GM21390 (cell line): Measurements from ENCODE around the gene TBC1D22A.
"Not testable (repeated sequence)": the region's sequence is repeated elsewhere in the genome, so short reads cannot be mapped to it uniquely, and the experiment has no call there.

Experiments
- ATAC-seq: cut with Tn5 transposase; IDR thresholded peaks from one replicate; pipeline ENCODE4 v1.9.1; 2021; ENCODE audit not compliant: unreplicated experiment

TBC1D22A gene

GRCh38 chr22:46967445-46968358 lies 205.3 kb downstream of the TBC1D22A start:
- ATAC-seq, result no peak

DNA sequence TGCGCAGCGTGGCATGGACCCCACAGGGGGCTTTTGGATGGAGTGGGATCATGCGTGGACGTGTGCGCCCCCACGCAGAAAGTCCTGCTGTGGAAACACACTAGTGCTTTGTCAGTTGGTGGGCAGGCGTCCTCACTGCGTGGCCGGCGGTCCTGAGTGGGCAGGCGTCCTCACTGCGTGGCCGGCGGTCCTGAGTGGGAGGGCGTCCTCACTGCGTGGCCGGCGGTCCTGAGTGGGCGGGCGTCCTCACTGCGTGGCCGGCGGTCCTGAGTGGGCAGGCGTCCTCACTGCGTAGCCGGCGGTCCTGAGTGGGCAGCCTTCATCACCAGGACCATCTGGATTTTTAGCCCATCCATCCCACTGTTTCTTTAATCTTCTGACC lies 205.9 kb downstream of the TBC1D22A start:
- ATAC-seq, result no peak

DNA sequence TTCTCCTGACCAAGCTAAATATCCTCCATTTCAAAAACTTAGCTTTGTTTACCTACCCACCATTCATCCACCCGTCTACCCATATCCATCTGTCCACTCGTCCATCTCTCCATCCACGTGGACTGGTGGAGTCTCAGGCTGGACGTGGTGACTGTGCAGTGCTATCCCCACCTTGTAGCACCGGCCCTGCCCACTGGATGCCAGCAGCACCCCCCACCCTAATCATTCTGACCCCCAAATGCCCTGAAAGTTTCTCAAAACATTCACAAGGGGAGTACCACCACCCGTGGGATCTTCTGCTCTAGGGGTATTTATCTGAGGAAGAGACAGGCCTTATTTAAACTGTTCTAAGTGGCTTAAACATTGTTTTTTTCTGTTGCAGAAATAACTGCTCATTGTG lies 206.4 kb downstream of the TBC1D22A start:
- no peak for ATAC-seq

DNA sequence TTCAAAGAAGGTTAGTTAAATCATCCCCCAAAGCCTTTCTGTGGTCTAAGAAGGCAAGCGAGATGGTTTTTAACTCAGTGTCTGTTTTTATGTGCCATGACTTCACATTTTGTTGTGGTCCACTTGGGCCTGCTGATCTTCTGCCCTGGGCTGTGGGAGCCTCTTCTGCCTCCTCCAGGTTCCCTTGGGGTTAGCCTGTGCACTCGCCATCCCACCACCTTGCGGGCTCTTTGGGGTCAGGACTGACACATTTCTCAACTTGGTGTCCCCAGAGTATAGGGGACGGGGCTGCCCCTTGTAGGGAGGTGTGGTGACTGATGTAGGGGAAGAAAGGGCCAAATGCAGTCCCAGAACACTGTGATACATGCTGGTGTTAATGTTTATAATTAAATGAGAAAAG lies 207.0 kb downstream of the TBC1D22A start:
- peak; percentile 68 for ATAC-seq

GRCh38 chr22:46969961-46970360 lies 207.5 kb downstream of the TBC1D22A start:
- peak; percentile 37 for ATAC-seq

- ATAC-seq, result no peak
These were observed 208.1 kb downstream of the TBC1D22A start for GRCh38 chr22:46970411-46971098.

DNA sequence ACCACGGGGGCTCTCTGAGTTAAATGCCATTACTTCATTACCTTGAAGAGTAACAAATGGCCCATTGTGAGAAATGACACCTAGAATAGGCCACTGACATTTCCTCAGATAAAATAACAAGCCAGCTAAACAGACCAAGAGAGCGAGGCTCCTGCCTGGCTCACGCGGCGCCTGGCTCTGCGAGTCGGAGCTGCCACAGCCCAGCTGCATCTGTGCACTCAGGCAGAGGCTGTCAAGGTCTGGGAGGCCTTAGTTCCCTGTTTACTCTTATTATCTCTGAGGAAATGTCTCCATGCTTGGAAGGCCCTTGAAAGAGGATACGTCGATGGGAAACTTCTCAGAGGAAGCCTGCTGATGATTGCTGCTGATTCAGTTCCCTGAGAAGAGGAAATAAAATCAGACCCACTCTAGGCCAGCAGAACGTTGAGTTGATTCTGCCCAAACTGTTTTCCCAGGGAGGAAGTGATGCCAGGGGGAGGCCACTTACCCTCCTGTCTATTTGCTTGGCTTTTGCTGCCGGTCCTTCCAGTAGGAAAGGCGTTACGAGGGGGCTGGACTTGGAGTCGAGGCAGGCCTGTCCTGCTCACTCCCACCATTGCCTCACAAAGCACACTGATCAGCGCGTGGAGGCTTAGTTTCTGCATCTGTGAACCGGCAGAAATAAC lies 208.8 kb downstream of the TBC1D22A start:
- ATAC-seq, result no peak

DNA sequence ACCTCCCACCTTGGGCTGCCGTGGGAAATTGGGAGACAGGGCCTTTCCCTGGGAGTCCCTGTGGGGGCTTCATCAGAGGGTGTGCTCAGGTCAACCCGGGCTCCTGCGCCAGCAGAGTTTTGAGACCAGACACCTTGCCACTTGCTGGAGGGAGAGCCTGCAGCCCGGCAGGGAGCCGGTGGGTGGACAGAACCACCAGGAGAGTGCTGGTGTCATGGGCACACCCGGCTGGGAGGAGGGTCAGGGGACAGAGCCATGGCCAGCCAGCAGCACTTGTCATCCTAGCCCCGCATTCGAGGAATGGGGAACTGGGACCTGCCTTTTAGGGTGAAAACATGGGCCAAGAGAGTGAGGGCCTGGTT lies 209.3 kb downstream of the TBC1D22A start:
- no peak for ATAC-seq

DNA sequence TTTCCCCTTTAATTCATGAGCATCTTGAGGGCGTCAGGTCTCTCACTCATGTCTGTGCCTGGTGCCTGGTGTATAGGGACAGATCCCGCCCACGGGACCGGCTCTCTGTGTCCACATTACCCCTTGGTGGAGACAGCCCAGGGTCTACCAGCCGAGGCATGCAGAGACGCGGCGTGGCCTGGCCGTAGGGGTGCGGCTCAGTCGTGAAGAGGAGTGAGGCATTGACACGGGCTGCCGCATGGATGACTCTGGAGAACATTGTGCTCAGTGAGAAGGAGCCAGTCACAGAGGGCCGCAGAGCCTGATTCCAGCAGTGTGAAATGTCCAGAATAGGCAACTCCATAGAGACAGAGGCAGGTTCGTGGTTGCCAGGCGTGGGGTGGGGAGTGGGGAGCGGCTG lies 209.8 kb downstream of the TBC1D22A start:
- ATAC-seq, result no peak

GRCh38 chr22:46972901-46973831 lies 210.7 kb downstream of the TBC1D22A start:
- ATAC-seq, result no peak

- ATAC-seq, result no peak
These were observed 211.6 kb downstream of the TBC1D22A start for GRCh38 chr22:46974077-46974476.

GRCh38 chr22:46974631-46975585 lies 212.5 kb downstream of the TBC1D22A start:
- ATAC-seq, result no peak

- ATAC-seq, result no peak
These were observed 213.7 kb downstream of the TBC1D22A start for GRCh38 chr22:46976143-46976542.

DNA sequence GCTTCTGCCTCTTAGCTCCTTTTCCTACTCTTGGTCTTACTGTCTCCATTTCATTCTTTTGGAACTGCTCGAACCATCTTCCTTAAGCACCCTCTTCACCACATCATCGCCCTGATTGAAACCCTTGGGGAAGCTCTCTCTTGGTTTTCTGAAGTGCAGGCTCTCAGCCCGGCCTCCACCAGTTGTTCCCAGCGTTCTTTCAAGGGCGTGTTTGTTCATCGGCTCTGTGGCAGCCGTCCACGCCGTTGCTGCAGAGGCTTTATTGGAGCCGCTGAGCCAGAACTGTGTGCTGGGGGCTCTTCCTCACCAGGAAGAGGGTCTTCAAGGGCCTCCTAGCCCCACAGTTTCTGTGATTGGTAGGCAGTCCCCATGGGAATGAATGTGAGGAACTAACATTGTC lies 214.1 kb downstream of the TBC1D22A start:
- no peak for ATAC-seq

GRCh38 chr22:46977656-46978343 lies 215.3 kb downstream of the TBC1D22A start:
- ATAC-seq, result no peak

DNA sequence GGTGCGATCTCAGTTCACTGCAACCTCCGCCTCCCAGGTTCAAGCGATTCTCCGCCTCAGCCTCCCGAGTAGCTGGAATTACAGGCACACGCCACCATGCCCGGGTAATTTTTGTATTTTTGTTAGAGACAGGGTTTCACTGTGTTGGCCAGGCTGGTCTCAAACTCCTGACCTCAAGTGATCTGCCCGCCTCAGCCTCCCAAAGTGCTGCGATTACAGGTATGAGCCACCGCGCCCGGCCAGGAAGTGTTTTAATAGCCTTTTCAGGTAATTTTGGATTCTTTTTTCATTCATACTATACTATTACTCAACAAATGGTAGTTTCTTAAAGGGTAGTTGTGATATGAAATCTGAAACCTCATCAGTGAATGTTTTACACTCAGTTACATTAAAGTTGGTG lies 216.2 kb downstream of the TBC1D22A start:
- not testable (repeated sequence) for ATAC-seq

DNA sequence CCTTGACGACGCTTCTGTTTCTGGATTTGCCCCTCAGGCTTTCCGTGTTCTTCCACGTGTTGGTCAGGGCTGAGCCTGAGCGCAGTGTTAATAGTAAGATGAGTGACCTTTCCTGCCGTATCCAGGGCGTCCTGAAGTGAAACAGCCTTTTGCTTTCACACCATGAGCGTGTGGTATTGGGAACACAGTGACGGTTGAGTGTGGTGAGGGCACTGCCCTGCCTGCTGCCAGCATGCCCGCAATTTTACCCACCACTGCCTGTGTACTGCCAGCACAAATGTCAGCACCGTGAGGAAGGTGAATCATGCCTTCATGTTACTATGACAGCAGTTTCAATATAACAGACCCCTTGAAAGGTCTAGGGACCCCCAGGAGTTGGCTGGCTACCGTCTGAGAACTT lies 217.1 kb downstream of the TBC1D22A start:
- ATAC-seq, result no peak

- no peak for ATAC-seq
These were observed 217.9 kb downstream of the TBC1D22A start for GRCh38 chr22:46980392-46980791.

DNA sequence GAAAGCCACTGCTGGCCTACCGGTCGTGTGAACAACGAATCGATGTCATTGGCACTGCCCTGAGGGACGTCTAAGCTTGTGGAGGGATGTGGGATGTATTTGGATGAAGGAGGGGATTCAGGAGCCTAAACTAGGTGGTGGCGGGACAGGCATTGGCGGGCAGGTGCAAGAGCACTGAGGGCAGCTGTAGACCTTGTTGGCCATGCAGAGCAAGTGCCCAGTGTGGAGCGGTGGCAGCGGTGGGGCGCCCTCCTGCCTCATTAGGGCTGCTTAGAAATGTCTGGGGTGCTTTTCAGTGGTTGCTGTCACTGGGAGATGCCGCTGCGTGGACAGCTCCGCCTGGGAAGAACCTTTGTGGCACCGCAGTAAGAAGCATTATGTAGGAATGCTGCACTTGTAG lies 220.2 kb downstream of the TBC1D22A start:
- ATAC-seq, result no peak
